Peyer's patch (tissue), 4 donors: ENCODE measurements around the gene KAT7. TPM values are rescaled to one million over a fixed set of nuclear protein-coding genes. Genes with fewer than 3 reads are reported as not detected.
A peak's percentile ranks its signal among the peaks of the same experiment; 100 is the strongest.

Experiments
- DNase-seq, 3 donors: peaks; one replicate each; pipeline ENCODE4 v3.0.0-alpha.2; 2017 to 2019
- H3K27ac ChIP-seq, 4 donors: fragments of 200-600 bp; sonication (generic); one replicate each; pipeline ENCODE4 v1.5.1; 2016 to 2019
- H3K27me3 ChIP-seq, 2 donors: fragments of 200-600 bp; sonication (generic); one replicate each; pipeline ENCODE4 v1.5.1; 2019
- H3K36me3 ChIP-seq, 3 donors: fragments of 200-600 bp; sonication (generic); one replicate each; pipeline ENCODE4 v1.5.1; 2016 to 2019
- H3K4me1 ChIP-seq, 4 donors: fragments of 200-600 bp; sonication (generic); one replicate each; pipeline ENCODE4 v1.5.1; 2016 to 2019
- H3K4me3 ChIP-seq, 4 donors: fragments of 200-600 bp; sonication (generic); 1 replicate in 3 of 4; 2 replicates in 1 of 4; pipeline ENCODE4 v1.5.1; 2016 to 2019; ENCODE audit warnings: mild to moderate bottlenecking in 1 of 4
- H3K9me3 ChIP-seq, 4 donors: fragments of 200-600 bp; sonication (generic); one replicate each; pipeline ENCODE4 v1.5.1; 2016 to 2019; ENCODE audit warnings: mild to moderate bottlenecking in 1 of 4
- POLR2A ChIP-seq, 2 donors: fragments of 450-650 bp; IDR thresholded peaks; one replicate each; pipeline ENCODE4 v1.5.1; 2017; ENCODE audit warnings: antibody characterized with exemption in 2 of 2, mild to moderate bottlenecking in 2 of 2, moderate library complexity in 2 of 2
- total RNA-seq, 4 donors: library from RNA; depleted of rRNA; stranded (reverse); fragments of >200 nt; gene quantifications; one replicate each; pipeline ENCODE4 v1.1.0, GENCODE V29; 2016
- TF ChIP-seq, protein P1 (sequence below), 6 experiments: fragments of 450-650 bp in 4 of 6; fragments of 200-600 bp in 2 of 6; sonication (generic) in 1 of 6; IDR thresholded peaks; one replicate each; pipeline ENCODE4 v1.5.1; 2017 to 2019; ENCODE audit warnings: antibody characterized with exemption in 6 of 6, mild to moderate bottlenecking in 3 of 6, moderate library complexity in 1 of 6

Gene KAT7
- total RNA-seq, 4 donors from 2014 or later: 44.3 to 50.9 (median 45.3) TPM

DNA sequence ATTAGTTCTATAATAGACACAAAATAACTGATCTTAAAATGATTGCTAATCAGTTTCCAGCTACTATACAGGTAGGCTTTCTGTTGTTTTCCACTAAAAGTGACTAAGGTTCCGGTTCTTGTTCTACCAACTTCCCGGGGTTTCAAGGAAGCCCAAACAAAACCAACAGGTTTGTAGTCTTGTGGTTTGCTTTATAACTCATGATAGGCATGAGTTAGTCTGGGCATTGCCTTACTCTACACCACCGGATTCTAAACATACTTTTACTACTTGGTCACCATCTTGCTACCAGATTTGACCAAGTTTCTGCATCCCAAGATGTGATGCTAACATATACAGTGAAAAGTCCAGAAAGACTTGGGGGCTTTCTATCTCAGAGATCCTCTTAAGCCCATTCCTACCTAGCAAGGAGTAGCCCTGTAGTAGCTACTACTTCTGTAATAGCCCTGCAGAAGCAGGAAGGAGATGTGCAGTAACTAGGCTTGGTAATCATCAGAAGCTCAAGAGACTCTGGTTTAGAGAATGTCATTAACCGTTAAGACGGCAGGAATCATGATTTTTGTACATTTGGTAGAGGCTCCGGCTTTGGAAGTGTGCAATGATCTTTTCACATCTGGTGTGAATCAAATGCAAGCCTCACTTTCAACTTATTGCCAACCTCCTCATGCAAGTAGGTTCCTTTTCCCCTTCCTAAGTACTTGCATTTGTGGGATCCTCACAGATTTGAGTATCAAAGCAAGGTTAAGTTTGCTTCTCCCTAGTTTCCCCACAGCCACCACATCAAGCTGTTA lies 26.1 kb upstream of the KAT7 start:
- peak overlapping the region in 3 of 4 donors; percentile 83 to 89 (median 88) for H3K4me3 ChIP-seq
- peak overlapping the region; percentile 3 to 97 (median 76) for H3K27ac ChIP-seq
- peaks cover 0 to 27% (median 6%) of the 10 kb centered on the region in 4 donors for H3K4me1 ChIP-seq
- no peak for DNase-seq
- no peaks in the 10 kb centered on the region for H3K36me3 ChIP-seq
- no peaks in the 10 kb centered on the region for H3K27me3 ChIP-seq
- H3K9me3 ChIP-seq: no peaks in the 10 kb centered on the region
- TF ChIP-seq POLR2A (IDR thresholded peaks at IDR 0.05): no peak
- TF ChIP-seq, protein P1, sequence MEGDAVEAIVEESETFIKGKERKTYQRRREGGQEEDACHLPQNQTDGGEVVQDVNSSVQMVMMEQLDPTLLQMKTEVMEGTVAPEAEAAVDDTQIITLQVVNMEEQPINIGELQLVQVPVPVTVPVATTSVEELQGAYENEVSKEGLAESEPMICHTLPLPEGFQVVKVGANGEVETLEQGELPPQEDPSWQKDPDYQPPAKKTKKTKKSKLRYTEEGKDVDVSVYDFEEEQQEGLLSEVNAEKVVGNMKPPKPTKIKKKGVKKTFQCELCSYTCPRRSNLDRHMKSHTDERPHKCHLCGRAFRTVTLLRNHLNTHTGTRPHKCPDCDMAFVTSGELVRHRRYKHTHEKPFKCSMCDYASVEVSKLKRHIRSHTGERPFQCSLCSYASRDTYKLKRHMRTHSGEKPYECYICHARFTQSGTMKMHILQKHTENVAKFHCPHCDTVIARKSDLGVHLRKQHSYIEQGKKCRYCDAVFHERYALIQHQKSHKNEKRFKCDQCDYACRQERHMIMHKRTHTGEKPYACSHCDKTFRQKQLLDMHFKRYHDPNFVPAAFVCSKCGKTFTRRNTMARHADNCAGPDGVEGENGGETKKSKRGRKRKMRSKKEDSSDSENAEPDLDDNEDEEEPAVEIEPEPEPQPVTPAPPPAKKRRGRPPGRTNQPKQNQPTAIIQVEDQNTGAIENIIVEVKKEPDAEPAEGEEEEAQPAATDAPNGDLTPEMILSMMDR (IDR thresholded peaks at IDR 0.05): no peak

DNA sequence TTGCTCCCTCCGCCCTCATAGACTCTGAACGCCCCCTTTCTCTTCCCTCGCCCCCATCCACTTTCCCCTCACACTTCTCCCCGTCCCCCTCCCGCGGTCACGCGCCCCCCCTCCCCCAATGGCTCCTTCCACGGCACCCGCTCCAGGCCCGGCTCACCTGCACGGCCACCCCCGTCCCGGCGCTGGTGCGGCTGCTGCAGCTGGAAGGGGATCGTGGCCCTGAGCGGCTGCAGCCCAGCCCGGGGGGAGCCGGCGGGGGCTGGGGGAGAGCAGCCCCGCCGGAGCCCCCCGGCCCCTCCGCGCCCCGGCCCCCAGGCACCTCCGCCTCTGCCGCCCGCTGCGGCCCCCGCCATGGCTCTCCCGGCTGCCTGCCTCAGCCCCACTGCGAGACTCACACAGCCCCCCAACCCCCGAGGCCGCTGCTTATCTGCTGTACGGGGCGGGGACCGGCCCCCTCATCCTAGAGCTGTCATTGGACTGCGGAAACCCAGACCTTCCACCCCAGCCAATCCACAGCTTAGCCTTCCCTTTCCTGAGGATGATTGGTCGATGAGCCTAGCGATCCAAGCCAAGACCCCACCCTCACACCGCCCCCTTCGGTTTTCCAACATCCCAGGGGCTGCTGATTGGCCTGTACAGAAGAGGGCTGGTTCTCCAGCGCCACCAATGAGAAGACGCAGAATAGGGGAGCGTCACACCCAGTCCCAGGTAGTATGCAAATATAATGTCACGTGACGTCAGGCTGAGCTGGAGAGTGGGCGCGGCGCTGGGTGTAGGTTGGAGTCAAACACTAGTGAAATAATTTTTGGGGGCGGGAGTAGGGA lies 24.5 kb upstream of the KAT7 start, which contains the start of gene FAM117A:
FAM117A (minus strand) TSS at position 397 of the 824 bp plus-strand sequence; CDS start at position 353, 44 bp downstream.
- TF ChIP-seq POLR2A (IDR thresholded peaks at IDR 0.05): peak in 1 of 2 donors; percentile 47
- TF ChIP-seq, protein P1 (IDR thresholded peaks at IDR 0.05): no peak
- DNase-seq: peak; percentile 92 to 99 (median 97)
- H3K4me1 ChIP-seq: peaks cover 0 to 27% (median 6%) of the 10 kb centered on the region in 4 donors

DNA sequence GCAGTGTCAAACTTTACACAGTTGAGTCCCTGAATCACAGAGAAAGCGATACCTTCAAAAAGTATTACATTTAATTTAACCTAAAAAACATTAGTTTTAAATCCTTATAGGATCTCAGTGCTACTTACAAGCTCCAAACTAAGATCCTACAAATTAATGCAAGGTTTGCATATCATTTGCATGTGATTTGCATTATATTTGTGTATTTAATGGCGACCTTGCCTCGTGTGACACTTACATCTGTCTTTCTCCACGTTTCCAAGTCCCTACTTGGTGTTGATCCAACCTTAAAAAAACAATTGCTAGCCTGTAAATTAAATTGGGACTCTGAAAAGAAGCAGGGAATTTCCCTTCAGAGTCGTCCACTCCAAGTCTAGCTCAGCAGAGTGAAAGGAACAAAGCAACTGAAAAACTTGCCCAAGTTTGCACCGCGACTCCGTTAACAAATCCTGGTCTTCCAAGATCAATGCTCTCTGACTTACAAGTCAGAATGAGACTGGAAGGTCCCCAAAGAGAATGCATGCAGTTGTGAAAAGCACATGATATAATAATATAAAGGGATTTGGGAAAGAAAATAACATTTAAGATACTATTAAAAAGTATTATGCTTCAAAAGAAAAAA lies 23.8 kb upstream of the KAT7 start:
- peak overlapping the region in 2 of 4 donors; percentile 4 to 97 for H3K27ac ChIP-seq
- no peaks in the 10 kb centered on the region for H3K27me3 ChIP-seq
- DNase-seq: no peak
- H3K9me3 ChIP-seq: no peaks in the 10 kb centered on the region
- peaks cover 0 to 21% (median 6%) of the 10 kb centered on the region in 4 donors for H3K4me1 ChIP-seq
- no peaks in the 10 kb centered on the region for H3K36me3 ChIP-seq
- H3K4me3 ChIP-seq: peak overlapping the region; percentile 79 to 89 (median 86)
- TF ChIP-seq, protein P1 (IDR thresholded peaks at IDR 0.05): no peak
- TF ChIP-seq POLR2A (IDR thresholded peaks at IDR 0.05): no peak

More for the DNA sequence above, 24.5 kb upstream of the KAT7 start, which contains the start of gene FAM117A:
- Histone ChIP-seq H3K27ac (peak within 1 kb of the TSS; percentile 71 to 97 (median 77)), H3K27me3 (no peaks in the 10 kb centered on the region), H3K9me3 (no peaks in the 10 kb centered on the region), H3K36me3 (no peaks in the 10 kb centered on the region), H3K4me3 (peak within 1 kb of the TSS; percentile 79 to 89 (median 86))

DNA sequence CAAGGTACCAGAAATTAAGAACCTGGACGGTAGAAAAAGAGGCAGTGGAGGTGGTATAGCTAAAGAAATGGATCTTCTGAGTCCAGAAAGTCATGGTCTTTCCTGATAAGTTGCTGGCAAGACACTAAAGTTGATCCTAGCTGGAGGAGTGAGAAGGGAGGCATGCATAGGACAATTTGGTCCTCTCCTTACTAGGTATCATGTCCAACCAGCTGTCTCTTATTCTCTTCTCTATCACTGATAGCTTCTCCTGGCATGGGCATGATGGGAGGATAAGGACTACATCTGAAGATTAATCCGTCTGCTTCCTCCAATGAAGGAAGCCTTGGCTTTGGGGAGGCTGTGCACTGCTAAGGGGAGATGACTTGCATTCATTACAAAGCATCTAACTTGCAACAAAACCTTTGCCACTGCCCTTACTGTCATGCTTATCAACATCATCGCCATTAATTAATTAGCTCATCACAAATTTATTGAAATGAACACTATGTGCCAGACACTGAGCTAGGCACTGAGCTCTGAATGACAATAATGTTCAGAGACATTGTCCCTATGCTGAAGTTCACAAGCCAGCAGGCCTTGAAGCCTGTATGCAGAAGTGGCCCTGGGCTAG lies 21.5 kb upstream of the KAT7 start:
- Histone ChIP-seq H3K9me3 (no peaks in the 10 kb centered on the region), H3K27me3 (no peaks in the 10 kb centered on the region), H3K4me1 (peaks cover 0 to 13% (median 6%) of the 10 kb centered on the region in 4 donors), H3K4me3 (no peak overlapping the region), H3K27ac (no peak overlapping the region), H3K36me3 (no peaks in the 10 kb centered on the region)
- TF ChIP-seq POLR2A (IDR thresholded peaks at IDR 0.05): no peak
- TF ChIP-seq, protein P1 (IDR thresholded peaks at IDR 0.05): no peak
- no peak for DNase-seq
